HepG2 (cell line): ENCODE data around the gene LGALS4. TPM values are rescaled to one million over a fixed set of nuclear protein-coding genes. Genes with fewer than 3 reads are reported as not detected.

Experiments
- ATAC-seq: fragments of 200-7000 bp; cut with Tn5 transposase; 3 replicates; pipeline ENCODE4 v1.9.1; 2020; ENCODE audit warnings: mild to moderate bottlenecking, moderate library complexity
- BruUV-seq: library from RNA; stranded (reverse); fragments of 400-500 nt; replicated peaks from 2 replicates; lab custom pipeline; 2021; lab: Mats Ljungman, UMichigan
- CTCF ChIA-PET: fragments of 300-600 bp; formaldehyde crosslinking; extraction: SDS; loops from one replicate; lab custom pipeline; 2021; ENCODE audit warnings: low total read pairs, inconsistent platforms, low intra/inter-chr PET ratio; lab: Yijun Ruan, JAX
- POLR2A ChIA-PET: fragments of 350-600 bp; sonication (Branson Sonifier 250); formaldehyde crosslinking; loops from one replicate; lab custom pipeline; 2020; ENCODE audit warnings: antibody characterized with exemption, inconsistent platforms; lab: Yijun Ruan, JAX
- DNase-seq: peaks from one replicate; pipeline ENCODE4 v3.0.0-alpha.2; 2015; ENCODE audit warnings: low spot score
- FAIRE-seq: peaks from 3 replicates; lab custom pipeline; 2011; peaks lifted over from hg19 to GRCh38; lab: Jason Lieb, UNC
- H2AFZ ChIP-seq: one replicate; pipeline ENCODE4 v1.6.1; 2011; ENCODE audit warnings: low read length, inconsistent platforms
- H3K27ac ChIP-seq: fragments of 300-600 bp; 3 replicates; pipeline ENCODE4 v1.8.0; 2011; ENCODE audit warnings: mixed run types, mild to moderate bottlenecking, mixed read lengths, low read length, inconsistent platforms; ENCODE audit not compliant: insufficient read depth; ENCODE audit errors: extremely low read length
- H3K27me3 ChIP-seq, 2 experiments: fragments of 200-600 bp in 1 of 2; 2 replicates in 1 of 2; 3 replicates in 1 of 2; pipeline versions ENCODE4 v1.6.0 to v1.8.0; 2011; ENCODE audit warnings: low read length in 2 of 2, mild to moderate bottlenecking in 2 of 2, moderate library complexity in 2 of 2, inconsistent platforms in 1 of 2; ENCODE audit not compliant: insufficient read depth in 2 of 2, control insufficient read depth in 1 of 2
- H3K36me3 ChIP-seq, 2 experiments: fragments of 200-600 bp in 1 of 2; replicated peaks in 1 of 2; 2 replicates in 1 of 2; 3 replicates in 1 of 2; pipeline versions ENCODE4 v1.5.1 to v1.8.0; 2011; ENCODE audit warnings: low read length in 2 of 2, inconsistent platforms in 1 of 2; ENCODE audit not compliant: insufficient read depth in 2 of 2, control insufficient read depth in 1 of 2
- H3K4me1 ChIP-seq: 2 replicates; pipeline ENCODE4 v1.5.1; 2012; ENCODE audit warnings: low read length, inconsistent platforms; ENCODE audit not compliant: insufficient read depth
- H3K4me2 ChIP-seq: 2 replicates; pipeline ENCODE4 v1.6.0; 2011; ENCODE audit warnings: low read depth, low read length, inconsistent platforms
- H3K4me3 ChIP-seq, 3 experiments: fragments of 200-600 bp in 1 of 3; sonication (generic), shearing (Covaris generic) in 1 of 3; replicated peaks in 1 of 3; 2 replicates each; pipeline ENCODE4 v1.5.1; 2011 to 2016; ENCODE audit warnings: low read length in 3 of 3, inconsistent platforms in 2 of 3, low read depth in 2 of 3, mild to moderate bottlenecking in 2 of 3, control low read depth in 1 of 3, mixed read lengths in 1 of 3; ENCODE audit not compliant: insufficient read depth in 1 of 3
- H3K79me2 ChIP-seq: one replicate; pipeline ENCODE4 v1.6.1; 2011; ENCODE audit warnings: low read length, inconsistent platforms; ENCODE audit not compliant: insufficient read depth
- H3K9ac ChIP-seq: 2 replicates; pipeline ENCODE4 v1.6.0; 2011; ENCODE audit warnings: mild to moderate bottlenecking, low read depth, low read length, inconsistent platforms; ENCODE audit not compliant: insufficient read depth
- H3K9me3 ChIP-seq: 2 replicates; pipeline ENCODE4 v1.5.1; 2012; ENCODE audit warnings: mild to moderate bottlenecking, low read length
- H4K20me1 ChIP-seq: 2 replicates; pipeline ENCODE4 v1.6.0; 2011; ENCODE audit warnings: inconsistent platforms, mild to moderate bottlenecking, low read length, moderate library complexity; ENCODE audit not compliant: insufficient read depth
- AGO2 ChIP-seq: fragments of 200-400 bp; formaldehyde crosslinking; optimal IDR thresholded peaks from 2 replicates; pipeline ENCODE3; 2017; ENCODE audit warnings: mild to moderate bottlenecking, low read depth, low read length, moderate library complexity
- MEIS1 ChIP-seq: sonication (generic); formaldehyde crosslinking; IDR thresholded peaks from 2 replicates; pipeline ENCODE4 v1.9.0; 2021; ENCODE audit warnings: mild to moderate bottlenecking, missing genetic modification reagents, moderate library complexity, borderline replicate concordance
- POLR2A ChIP-seq, 2 experiments: IDR thresholded peaks; 2 replicates each; pipeline ENCODE4 v1.6.1; 2011; ENCODE audit warnings: low read depth in 2 of 2, low read length in 2 of 2, mild to moderate bottlenecking in 1 of 2, moderate library complexity in 1 of 2; ENCODE audit not compliant: insufficient read depth in 1 of 2
- RBFOX2 ChIP-seq: fragments of 200-400 bp; formaldehyde crosslinking; IDR thresholded peaks from 2 replicates; pipeline ENCODE4 v1.6.1; 2017; ENCODE audit warnings: low read depth, mild to moderate bottlenecking, low read length
- RBM22 ChIP-seq: fragments of 200-400 bp; formaldehyde crosslinking; optimal IDR thresholded peaks from 2 replicates; pipeline ENCODE3; 2017; ENCODE audit warnings: mild to moderate bottlenecking, low read length, moderate library complexity
- SIN3A ChIP-seq: IDR thresholded peaks from 2 replicates; pipeline ENCODE4 v1.6.1; 2011; ENCODE audit warnings: low read depth, mild to moderate bottlenecking, control low read depth, low read length, borderline replicate concordance
- SRY ChIP-seq: sonication (generic); formaldehyde crosslinking; IDR thresholded peaks from 2 replicates; pipeline ENCODE4 v1.8.0; 2022; ENCODE audit warnings: mild to moderate bottlenecking, missing genetic modification reagents
- ZBTB3 ChIP-seq: sonication (generic); formaldehyde crosslinking; IDR thresholded peaks from 2 replicates; pipeline ENCODE4 v1.4.0; 2020; ENCODE audit warnings: low read depth, mild to moderate bottlenecking, moderate library complexity, missing genetic modification reagents, borderline replicate concordance
- ZNF264 ChIP-seq: sonication (generic); formaldehyde crosslinking; IDR thresholded peaks from 2 replicates; pipeline ENCODE4 v1.4.0; 2020; ENCODE audit warnings: missing genetic modification reagents
- ZNF331 ChIP-seq: sonication (generic); formaldehyde crosslinking; IDR thresholded peaks from 2 replicates; pipeline ENCODE4 v1.4.0; 2020; ENCODE audit warnings: missing genetic modification reagents
- ZNF674 ChIP-seq: sonication (generic); formaldehyde crosslinking; IDR thresholded peaks from 2 replicates; pipeline ENCODE4 v1.5.0; 2020; ENCODE audit warnings: low read depth, mild to moderate bottlenecking, missing genetic modification reagents
- whole genome bisulfite sequencing: methylation state at CpG from one replicate; pipeline ENCODE4 v1.1.6; 2017; ENCODE audit warnings: low lambda C conversion rate; 5-methylcytosine and 5-hydroxymethylcytosine counted together
- in situ Hi-C: cut with HindIII; loops from 2 replicates; pipeline ENCODE4 v1.10.0; 2017; ENCODE audit warnings: low pct_unique_long_range_greater_than_20kb; ENCODE audit not compliant: extremely low pct_ligation_motif_present
- intact Hi-C: fragments of 100-400 bp; cut with micrococcal nuclease; formaldehyde crosslinking; loops from one replicate; pipeline ENCODE4 v1.10.0; 2022; ENCODE audit not compliant: unreplicated experiment
- polyA plus RNA-seq, 8 experiments: library from polyadenylated mRNA; depleted of rRNA in 3 of 8; stranded (reverse) in 7 of 8; unstranded in 1 of 8; fragments of >200 nt; fragmentation: Illumina TruSeq in 4 of 8; extraction: Trizol in 4 of 8; gene quantifications; 2 replicates each; pipeline versions ENCODE4 v1.2.1 to v1.2.3, GENCODE V29; 2011 to 2016; ENCODE audit warnings: low read depth in 4 of 8, missing spikeins in 1 of 8, mixed read lengths in 1 of 8; ENCODE audit not compliant: insufficient read depth in 1 of 8
- total RNA-seq, 5 experiments: library from RNA; depleted of rRNA; stranded (reverse); fragments of >200 nt; fragmentation: Illumina TruSeq; extraction: Trizol; gene quantifications; 2 replicates each; pipeline ENCODE4 v1.2.3, GENCODE V29; 2016; ENCODE audit warnings: low read depth in 1 of 5

LGALS4 gene
- total and polyA plus RNA-seq, 2 of the 13 experiments (the other 11 are each of a cell fraction or from before 2014, with no cell fraction given), result 0.24 to 0.71 TPM

GRCh38 chr19:38844093-38844686 lies 31.4 kb upstream of the LGALS4 start:
- DNase-seq (no peak), ATAC-seq (no peak), FAIRE-seq (no peak)
- POLR2A ChIA-PET, result interaction anchor here (1.9 kb wide), 1 partner anchor 12 kb away, joined by 8 read pairs; the partner anchor contains the start of gene ECH1
- no peak overlapping the region for H3K27ac ChIP-seq
- CTCF ChIA-PET, result no interaction called here
- peaks cover 47 to 86% of the 10 kb centered on the region in 2 experiments for H3K36me3 ChIP-seq
- TSS peak; percentile 0 for BruUV-seq
- no peaks in the 10 kb centered on the region for H3K27me3 ChIP-seq
- H3K4me1 ChIP-seq, result peaks cover 98% of the 10 kb centered on the region
- H3K79me2 ChIP-seq, result peaks cover 68% of the 10 kb centered on the region
- H2AFZ ChIP-seq, result no peak overlapping the region
- no peak overlapping the region for H3K9ac ChIP-seq
- no peaks in the 10 kb centered on the region for H3K9me3 ChIP-seq
- H3K4me2 ChIP-seq, result no peak overlapping the region
- WGBS, result 95% methylated on average over 11 of the region's 11 CpGs
- H4K20me1 ChIP-seq, result peaks cover 64% of the 10 kb centered on the region
- TF ChIP-seq SRY (CRISPR knock-in tag) (no peak), ZNF264 (CRISPR knock-in tag) (no peak), RBM22 (peak; percentile 8), ZNF674 (CRISPR knock-in tag) (no peak), RBFOX2 (peak; percentile 74), ZBTB3 (CRISPR knock-in tag) (no peak), ZNF331 (CRISPR knock-in tag) (no peak), SIN3A (no peak)
- intact Hi-C loops, result no loop called here
- H3K4me3 ChIP-seq, result no peak overlapping the region
- in situ Hi-C loops, result no loop called here

GRCh38 chr19:38843175-38843758 lies 30.5 kb upstream of the LGALS4 start:
- ATAC-seq (peak; percentile 3; the same call in 2 of the 3 replicates), FAIRE-seq (no peak), DNase-seq (no peak)
- ChIA-PET POLR2A (interaction anchor here (1.7 to 1.9 kb wide), 2 partner anchors 11 to 12 kb away, joined by 8 to 16 read pairs; partner anchors contain the start of gene ECH1), CTCF (no interaction called here)
- intact Hi-C loops, result no loop called here
- no peak for TF ChIP-seq MEIS1
- peak; percentile 23 for TF ChIP-seq AGO2
- peak in 1 of 2 experiments; percentile 13; a peak in 2 of 4 replicates for TF ChIP-seq POLR2A (IDR thresholded peaks at IDR 0.05; ENCODE audit: insufficient read depth in 1 of 2, low read depth in 2 of 2, low read length in 2 of 2)
- H3K79me2 ChIP-seq, result peaks cover 59% of the 10 kb centered on the region
- H3K4me3 ChIP-seq, result no peak overlapping the region
- H3K4me2 ChIP-seq, result no peak overlapping the region
- no peaks in the 10 kb centered on the region for H3K9me3 ChIP-seq
- BruUV-seq, result no TSS peak
- peaks cover 58% of the 10 kb centered on the region for H4K20me1 ChIP-seq
- 97% methylated on average over 5 of the region's 9 CpGs for WGBS
- no peak overlapping the region for H3K27ac ChIP-seq
- in situ Hi-C loops, result no loop called here
- H3K4me1 ChIP-seq, result peaks cover 98% of the 10 kb centered on the region
- H2AFZ ChIP-seq, result no peak overlapping the region
- peaks cover 53 to 95% of the 10 kb centered on the region in 2 experiments for H3K36me3 ChIP-seq
- H3K9ac ChIP-seq, result no peak overlapping the region
- no peaks in the 10 kb centered on the region for H3K27me3 ChIP-seq
